H7 (cell line): ENCODE measurements around the gene RND1. TPM values are rescaled to one million over a fixed set of nuclear protein-coding genes. Genes with fewer than 3 reads are reported as not detected.
A peak's percentile ranks its signal among the peaks of the same experiment; 100 is the strongest.
"Not testable (repeated sequence)": the region's sequence is repeated elsewhere in the genome, so short reads cannot be mapped to it uniquely, and the experiment has no call there.

Experiments
- DNase-seq: peaks from one replicate; pipeline ENCODE4 v3.0.0; 2012
- H3K27me3 ChIP-seq: 2 replicates; pipeline ENCODE4 v1.6.0; 2011; ENCODE audit warnings: mild to moderate bottlenecking, low read length; ENCODE audit not compliant: control insufficient read depth, insufficient read depth
- H3K36me3 ChIP-seq: replicated peaks from 2 replicates; pipeline ENCODE4 v1.5.1; 2011; ENCODE audit warnings: low read length; ENCODE audit not compliant: control insufficient read depth, insufficient read depth
- H3K4me3 ChIP-seq: 2 replicates; pipeline ENCODE4 v1.5.1; 2011; ENCODE audit warnings: low read depth, mild to moderate bottlenecking, control low read depth, low read length, moderate library complexity; ENCODE audit not compliant: insufficient read depth
- total RNA-seq: library from RNA; depleted of rRNA; stranded (reverse); fragments of >200 nt; shearing (Covaris generic); gene quantifications from 2 replicates; pipeline ENCODE4 v1.2.3, GENCODE V29; 2014

The RND1 gene
- total RNA-seq, 1 experiment from 2014 or later = 0.94 TPM

- no peak for DNase-seq
- Histone ChIP-seq H3K4me3 (peak overlapping the region; percentile 22; the same call in 1 of the 2 replicates), H3K27me3 (no peaks in the 10 kb centered on the region; the same call in 1 of the 2 replicates), H3K36me3 (no peaks in the 10 kb centered on the region)
Observed at GRCh38 chr12:48881686-48882314, 16.1 kb upstream of the RND1 start.

GRCh38 chr12:48880647-48881046 is 15.0 kb upstream of the RND1 start:
- Histone ChIP-seq H3K36me3 (no peaks in the 10 kb centered on the region), H3K27me3 (no peaks in the 10 kb centered on the region; the same call in 1 of the 2 replicates), H3K4me3 (no peak overlapping the region)
- no peak for DNase-seq

DNA sequence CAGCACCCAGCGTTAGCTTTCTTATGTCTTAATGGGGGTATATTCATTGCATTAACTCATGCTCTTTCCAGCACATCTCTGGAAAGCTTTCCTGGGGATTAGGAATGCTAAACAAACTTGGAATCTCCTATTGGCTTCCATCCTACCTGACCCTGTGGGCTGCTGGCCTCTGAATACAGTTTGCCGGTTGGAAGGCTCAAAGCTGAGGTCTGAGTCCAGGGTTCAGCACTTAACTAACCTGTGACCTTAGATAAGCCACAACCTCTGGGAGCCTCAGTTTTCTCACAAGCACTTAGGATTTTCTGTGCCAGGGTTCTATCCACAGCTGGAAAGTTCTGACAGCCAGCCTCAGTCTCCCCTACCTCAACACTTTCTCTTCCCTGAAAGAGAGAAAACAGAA is 12.9 kb upstream of the RND1 start:
- Histone ChIP-seq H3K27me3 (no peaks in the 10 kb centered on the region; the same call in none of the 2 replicates), H3K4me3 (no peak overlapping the region), H3K36me3 (no peaks in the 10 kb centered on the region)
- no peak for DNase-seq

DNA sequence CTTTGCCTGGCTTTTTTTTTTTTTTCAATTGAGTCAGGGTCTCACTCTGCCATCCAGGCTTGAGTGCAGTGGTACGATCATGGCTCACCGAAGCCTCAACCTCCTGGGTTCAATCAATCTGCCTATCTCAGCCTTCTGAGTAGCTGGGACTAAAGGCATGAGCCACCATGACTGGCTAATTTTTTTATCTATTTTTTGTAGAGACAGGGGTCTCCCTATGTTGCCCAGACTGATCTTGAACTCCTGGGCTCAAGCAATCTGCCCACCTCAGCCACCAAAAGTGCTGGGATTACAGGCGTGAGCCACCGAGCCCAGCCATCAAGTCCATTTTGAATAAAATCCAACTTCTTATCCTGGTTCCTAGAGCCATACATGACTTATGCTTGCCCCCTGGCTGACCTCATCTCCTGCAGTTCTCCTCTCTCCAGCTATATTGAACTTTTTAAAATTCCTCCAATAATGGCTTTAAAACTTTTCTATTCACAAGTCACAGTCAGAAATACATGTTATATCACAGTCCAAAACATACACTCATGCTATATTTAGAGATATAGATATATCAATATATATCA is 10.4 kb upstream of the RND1 start:
- no peak for DNase-seq
- Histone ChIP-seq H3K27me3 (no peaks in the 10 kb centered on the region; the same call in 1 of the 2 replicates), H3K4me3 (no peak overlapping the region), H3K36me3 (no peaks in the 10 kb centered on the region)

GRCh38 chr12:48873534-48873933 is 7.9 kb upstream of the RND1 start:
- not testable (repeated sequence) for H3K27me3 ChIP-seq, H3K36me3 ChIP-seq, DNase-seq, H3K4me3 ChIP-seq

GRCh38 chr12:48873096-48873495 is 7.4 kb upstream of the RND1 start:
- DNase-seq = no peak
- Histone ChIP-seq H3K27me3 (no peaks in the 10 kb centered on the region; the same call in 1 of the 2 replicates), H3K4me3 (no peak overlapping the region), H3K36me3 (no peaks in the 10 kb centered on the region)

DNA sequence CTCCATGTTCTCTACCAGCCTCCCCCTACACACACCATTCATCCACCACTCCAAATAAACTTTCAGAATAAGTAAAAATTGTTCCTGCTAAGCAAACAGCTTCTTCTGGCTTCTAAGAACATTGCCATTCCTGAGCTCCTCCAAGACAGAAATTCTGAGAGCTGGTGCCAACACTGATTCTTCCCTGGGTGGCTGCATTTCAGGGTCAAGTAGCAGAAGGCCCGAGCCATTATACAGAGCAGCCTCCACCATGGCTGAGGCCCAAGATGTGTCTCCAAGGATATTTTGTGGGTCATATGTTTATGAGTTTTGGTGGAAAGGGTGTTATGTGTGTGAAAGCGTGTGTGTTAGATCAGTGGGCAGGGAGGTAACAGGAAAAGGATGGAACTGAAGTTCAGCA is 3.5 kb upstream of the RND1 start:
- H3K36me3 ChIP-seq = no peaks in the 10 kb centered on the region
- DNase-seq = no peak
- peaks cover 13% of the 10 kb centered on the region for H3K27me3 ChIP-seq
- no peak overlapping the region for H3K4me3 ChIP-seq

GRCh38 chr12:48868451-48868850 is 2.8 kb upstream of the RND1 start:
- H3K36me3 ChIP-seq = no peaks in the 10 kb centered on the region
- no peak overlapping the region for H3K4me3 ChIP-seq
- peaks cover 15% of the 10 kb centered on the region for H3K27me3 ChIP-seq
- DNase-seq = no peak

DNA sequence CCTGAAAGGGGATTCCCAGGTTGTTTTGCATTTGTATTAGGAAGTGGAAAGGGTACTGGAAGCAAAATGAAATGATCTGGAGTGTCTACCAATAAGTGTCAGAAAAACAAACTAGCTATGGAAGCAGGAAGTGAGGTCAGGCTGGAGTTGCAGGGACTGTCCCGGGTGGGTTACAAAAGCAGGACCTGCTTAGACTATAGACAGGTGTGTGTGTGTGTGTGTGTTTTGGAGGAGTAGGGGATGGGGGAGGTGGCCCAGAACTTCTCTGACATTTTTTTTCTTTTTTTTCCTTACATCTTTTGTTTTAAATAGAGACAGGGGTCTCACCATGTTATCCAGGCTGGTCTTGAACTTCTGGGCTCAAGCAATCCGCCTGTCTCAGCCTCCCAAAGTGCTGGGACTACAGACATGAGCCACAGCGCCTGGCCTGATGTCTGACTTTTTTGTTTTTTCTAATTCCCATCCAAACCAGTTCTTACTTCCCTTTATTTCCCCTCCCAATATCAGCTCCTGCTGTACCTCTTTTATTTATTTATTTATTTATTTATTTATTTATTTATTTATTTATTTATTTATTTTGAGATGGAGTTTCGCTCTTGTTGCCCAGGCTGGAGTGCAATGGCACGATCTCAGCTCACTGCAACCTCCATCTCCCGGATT is 512 bp upstream of the RND1 start:
- Histone ChIP-seq H3K36me3 (peaks cover 3% of the 10 kb centered on the region), H3K4me3 (0 out of 2 replicates have a peak overlapping the region, but pooled peaks have one; percentile 6), H3K27me3 (peaks cover 15% of the 10 kb centered on the region)
- no peak for DNase-seq

DNA sequence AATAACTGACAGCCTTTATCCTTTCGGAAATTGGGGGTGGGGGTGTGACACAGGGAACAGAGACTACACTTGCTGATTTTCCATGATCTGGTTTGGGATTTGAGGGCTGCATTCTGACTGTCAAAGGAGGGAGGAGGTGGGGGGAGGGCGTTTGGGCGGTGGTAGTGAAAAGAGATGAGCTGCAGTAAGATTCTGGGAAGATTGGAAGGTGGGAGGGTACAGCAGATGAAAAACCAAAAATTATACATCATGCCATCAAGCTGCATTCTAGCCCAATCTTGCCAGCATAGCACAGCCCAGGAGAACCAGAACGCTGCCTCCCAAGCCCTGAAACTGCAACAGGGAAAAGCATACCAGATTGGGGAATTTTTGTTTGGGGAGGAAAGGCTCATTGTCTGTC is 2.4 kb downstream of the RND1 start:
- no peak overlapping the region for H3K4me3 ChIP-seq

GRCh38 chr12:48862760-48863159 is 2.9 kb downstream of the RND1 start:
- peaks cover 15% of the 10 kb centered on the region for H3K27me3 ChIP-seq
- H3K36me3 ChIP-seq = peaks cover 5% of the 10 kb centered on the region
- no peak overlapping the region for H3K4me3 ChIP-seq
- DNase-seq = no peak

More for the DNA sequence above, 2.4 kb downstream of the RND1 start:
- Histone ChIP-seq H3K36me3 (peaks cover 5% of the 10 kb centered on the region), H3K27me3 (peaks cover 15% of the 10 kb centered on the region)
- no peak for DNase-seq

GRCh38 chr12:48861111-48861510 is 4.6 kb downstream of the RND1 start:
- DNase-seq = no peak
- H3K27me3 ChIP-seq = peaks cover 15% of the 10 kb centered on the region
- no peak overlapping the region for H3K4me3 ChIP-seq
- peaks cover 5% of the 10 kb centered on the region for H3K36me3 ChIP-seq

DNA sequence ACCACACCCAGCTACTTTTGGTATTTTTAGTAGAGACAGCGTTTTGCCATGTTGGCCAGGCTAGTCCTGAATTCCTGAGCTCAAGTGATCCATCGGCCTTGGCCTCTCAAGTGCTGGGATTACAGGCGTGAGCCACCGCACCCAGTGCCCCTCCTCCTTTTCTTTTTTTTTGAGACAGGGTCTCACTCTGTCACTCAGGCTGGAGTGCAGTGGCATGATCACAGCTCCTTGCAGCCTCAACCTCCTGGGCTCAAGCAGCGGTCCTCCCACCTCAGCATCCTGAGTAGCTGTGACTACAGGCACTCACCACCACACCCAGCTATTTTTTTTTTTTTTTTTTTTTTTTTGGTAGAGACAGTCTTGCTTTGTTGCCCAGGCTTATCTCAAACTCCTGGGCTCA is 5.4 kb downstream of the RND1 start:
- not testable (repeated sequence) for DNase-seq, H3K4me3 ChIP-seq, H3K36me3 ChIP-seq
- peaks cover 11% of the 10 kb centered on the region for H3K27me3 ChIP-seq

DNA sequence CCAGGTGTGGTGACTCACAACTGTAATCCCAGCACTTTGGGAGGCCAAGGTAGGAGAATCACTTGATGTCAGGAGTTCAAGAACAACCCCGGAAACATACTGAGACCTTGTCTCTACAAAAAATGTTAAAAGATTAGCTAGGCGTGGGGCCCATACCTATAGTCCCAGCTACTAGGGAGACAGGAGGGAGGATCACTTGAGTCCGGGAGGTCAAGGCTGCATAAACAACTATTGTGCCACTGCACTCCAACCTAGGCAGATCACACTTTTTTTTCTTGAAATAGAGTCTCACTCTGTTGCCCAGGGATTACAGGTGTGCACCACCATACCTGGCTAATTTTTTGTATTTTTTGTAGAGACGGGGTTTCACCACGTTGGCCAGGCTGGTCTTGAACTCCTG is 6.1 kb downstream of the RND1 start:
- no peak for DNase-seq
- H3K36me3 ChIP-seq = peaks cover 5% of the 10 kb centered on the region
- no peak overlapping the region for H3K4me3 ChIP-seq
- H3K27me3 ChIP-seq = peaks cover 5% of the 10 kb centered on the region; the same call in 1 of the 2 replicates

- Histone ChIP-seq H3K36me3 (peaks cover 5% of the 10 kb centered on the region), H3K4me3 (no peak overlapping the region), H3K27me3 (no peaks in the 10 kb centered on the region; the same call in 1 of the 2 replicates)
- DNase-seq = no peak
Observed at GRCh38 chr12:48858043-48858442, 7.6 kb downstream of the RND1 start.
